Nephron progenitor cell (in vitro differentiated cells): ENCODE data around the gene CHST12.

ENCODE experiments used
- DNase-seq: peaks from one replicate; pipeline ENCODE4 v3.0.0; 2021
- H3K27ac Mint-ChIP-seq: 2 replicates; pipeline ENCODE4 v1.8.0; 2021; ENCODE audit warnings: mild to moderate bottlenecking, moderate library complexity, mixed read lengths
- H3K27me3 Mint-ChIP-seq: 2 replicates; pipeline ENCODE4 v1.8.0; 2021; ENCODE audit warnings: mild to moderate bottlenecking, low read depth, mixed read lengths; ENCODE audit not compliant: poor library complexity
- H3K36me3 Mint-ChIP-seq: 2 replicates; pipeline ENCODE4 v1.8.0; 2021; ENCODE audit warnings: low read depth, mixed read lengths
- H3K4me1 Mint-ChIP-seq: 2 replicates; pipeline ENCODE4 v1.8.0; 2021; ENCODE audit warnings: mixed read lengths
- H3K4me3 Mint-ChIP-seq: 2 replicates; pipeline ENCODE4 v1.8.0; 2021; ENCODE audit warnings: mild to moderate bottlenecking, moderate library complexity, mixed read lengths
- H3K9me3 Mint-ChIP-seq: 2 replicates; pipeline ENCODE4 v1.8.0; 2021; ENCODE audit warnings: mild to moderate bottlenecking, moderate library complexity, mixed read lengths
- TF ChIP-seq, protein P1 (sequence below): fragments of 200-600 bp; sonication (generic); IDR thresholded peaks from 2 replicates; pipeline ENCODE4 v1.5.0; 2021; ENCODE audit warnings: antibody characterized with exemption

The CHST12 gene

DNA sequence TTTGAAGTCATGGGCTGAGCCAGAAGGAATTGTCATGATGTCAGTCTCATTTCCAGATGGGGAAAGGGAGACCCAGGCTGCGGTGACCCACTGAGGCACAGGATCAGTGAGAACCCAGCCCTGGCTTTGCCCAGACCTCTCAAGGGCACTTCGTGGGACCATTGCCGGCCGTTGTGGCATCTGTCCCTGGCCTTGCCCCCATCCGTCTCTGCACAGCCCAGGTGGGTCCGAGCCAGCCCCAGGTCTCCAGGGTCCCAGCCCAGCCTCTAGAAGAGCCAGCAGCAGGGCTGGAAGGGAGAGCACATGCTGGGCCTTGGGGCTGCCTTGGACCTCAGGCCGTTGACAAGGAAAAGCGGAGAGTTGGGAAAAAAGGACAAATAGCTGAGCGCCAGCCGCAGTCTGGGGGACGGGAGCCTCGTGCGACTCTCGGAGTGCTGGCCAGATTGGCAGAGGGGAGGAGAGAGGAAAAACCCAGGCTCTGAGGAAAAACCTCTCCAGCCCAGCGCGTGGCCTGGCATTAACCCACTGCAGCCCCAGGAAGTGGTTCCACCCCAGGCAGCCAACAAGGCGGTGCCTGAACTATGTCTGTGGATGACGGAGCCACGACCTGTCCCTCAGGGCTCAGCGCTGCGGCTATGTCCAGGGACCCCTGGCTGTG is 42.6 kb downstream of the CHST12 start:
- no peak overlapping the region for H3K4me3 Mint-ChIP-seq
- peaks cover 8% of the 10 kb centered on the region for H3K27me3 Mint-ChIP-seq
- H3K36me3 Mint-ChIP-seq, result peaks cover 11% of the 10 kb centered on the region
- TF ChIP-seq, protein P1, sequence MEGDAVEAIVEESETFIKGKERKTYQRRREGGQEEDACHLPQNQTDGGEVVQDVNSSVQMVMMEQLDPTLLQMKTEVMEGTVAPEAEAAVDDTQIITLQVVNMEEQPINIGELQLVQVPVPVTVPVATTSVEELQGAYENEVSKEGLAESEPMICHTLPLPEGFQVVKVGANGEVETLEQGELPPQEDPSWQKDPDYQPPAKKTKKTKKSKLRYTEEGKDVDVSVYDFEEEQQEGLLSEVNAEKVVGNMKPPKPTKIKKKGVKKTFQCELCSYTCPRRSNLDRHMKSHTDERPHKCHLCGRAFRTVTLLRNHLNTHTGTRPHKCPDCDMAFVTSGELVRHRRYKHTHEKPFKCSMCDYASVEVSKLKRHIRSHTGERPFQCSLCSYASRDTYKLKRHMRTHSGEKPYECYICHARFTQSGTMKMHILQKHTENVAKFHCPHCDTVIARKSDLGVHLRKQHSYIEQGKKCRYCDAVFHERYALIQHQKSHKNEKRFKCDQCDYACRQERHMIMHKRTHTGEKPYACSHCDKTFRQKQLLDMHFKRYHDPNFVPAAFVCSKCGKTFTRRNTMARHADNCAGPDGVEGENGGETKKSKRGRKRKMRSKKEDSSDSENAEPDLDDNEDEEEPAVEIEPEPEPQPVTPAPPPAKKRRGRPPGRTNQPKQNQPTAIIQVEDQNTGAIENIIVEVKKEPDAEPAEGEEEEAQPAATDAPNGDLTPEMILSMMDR, result no peak
- no peaks in the 10 kb centered on the region for H3K9me3 Mint-ChIP-seq
- peaks cover 52% of the 10 kb centered on the region for H3K4me1 Mint-ChIP-seq
- H3K27ac Mint-ChIP-seq, result no peak overlapping the region
- DNase-seq, result no peak

DNA sequence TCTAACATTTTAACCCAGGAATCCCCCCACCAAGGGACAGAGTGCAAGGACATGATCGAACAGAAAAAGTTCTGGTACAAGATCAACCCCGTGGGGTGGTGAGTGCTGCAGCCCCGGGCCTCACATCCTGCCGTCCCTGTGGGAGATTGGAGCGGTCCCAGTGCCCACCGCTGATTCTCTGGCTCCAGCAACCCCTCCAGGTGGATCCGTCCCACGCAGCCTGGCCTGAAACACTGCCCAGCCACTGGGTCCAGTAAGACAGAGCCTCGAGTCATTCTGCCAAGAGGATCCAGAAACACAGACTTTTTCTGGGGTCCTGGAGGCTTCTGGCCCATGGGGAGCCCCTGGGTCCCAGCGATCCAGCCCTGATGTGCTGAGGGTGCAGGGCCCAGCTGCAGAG is 43.3 kb downstream of the CHST12 start:
- Mint-ChIP-seq H3K9me3 (no peaks in the 10 kb centered on the region), H3K4me1 (peaks cover 45% of the 10 kb centered on the region), H3K36me3 (peaks cover 10% of the 10 kb centered on the region), H3K4me3 (no peak overlapping the region), H3K27me3 (peaks cover 7% of the 10 kb centered on the region), H3K27ac (no peak overlapping the region)
- TF ChIP-seq, protein P1, result no peak
- DNase-seq, result no peak

DNA sequence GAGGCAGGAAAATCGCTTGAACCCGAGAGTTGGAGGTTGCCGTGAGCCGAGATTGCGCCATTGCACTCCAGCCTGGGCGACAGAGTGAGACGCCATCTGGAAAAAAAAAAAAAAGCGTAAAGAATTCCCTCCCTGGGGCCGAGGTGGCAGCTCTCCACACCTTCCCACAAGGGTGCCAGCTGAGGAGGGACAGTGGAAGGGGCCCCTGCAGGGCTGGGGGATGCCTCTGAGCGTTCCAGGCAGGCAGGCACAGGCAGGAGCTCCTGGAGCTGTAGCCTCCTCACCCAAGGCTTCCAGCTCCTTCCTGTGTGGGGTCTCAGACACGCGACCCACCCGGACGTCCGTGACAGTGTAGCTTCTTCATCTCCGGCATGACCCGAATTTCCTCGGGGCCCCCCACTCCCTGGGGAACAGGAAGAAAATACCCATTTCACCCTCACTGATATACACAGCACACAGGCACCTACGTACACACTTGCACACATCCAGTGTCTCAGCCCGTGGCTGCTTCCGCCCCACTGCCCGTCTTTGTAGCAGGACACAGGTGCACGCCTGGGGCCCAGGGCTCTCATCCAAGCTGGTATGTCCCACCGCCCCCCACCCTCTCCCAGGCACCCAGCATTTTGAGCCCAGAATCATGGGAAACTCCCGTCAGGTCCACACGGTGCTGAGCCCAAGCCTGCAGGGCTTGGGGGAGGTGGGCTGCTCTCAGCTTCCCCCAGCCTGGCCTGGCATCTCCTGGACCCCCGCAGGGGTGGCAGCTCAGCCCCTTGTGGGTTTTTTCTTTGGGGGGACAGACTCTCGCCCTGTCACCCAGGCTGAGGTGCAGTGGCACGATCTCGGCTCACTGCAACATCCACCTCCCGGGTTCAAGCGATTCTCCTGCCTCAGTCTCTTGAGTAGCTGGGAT is 47.0 kb downstream of the CHST12 start:
- Mint-ChIP-seq H3K36me3 (peaks cover 4% of the 10 kb centered on the region), H3K4me1 (peaks cover 35% of the 10 kb centered on the region), H3K4me3 (no peak overlapping the region), H3K9me3 (peaks cover 9% of the 10 kb centered on the region), H3K27ac (no peak overlapping the region), H3K27me3 (peaks cover 7% of the 10 kb centered on the region)
- DNase-seq, result no peak
- TF ChIP-seq, protein P1, result no peak

DNA sequence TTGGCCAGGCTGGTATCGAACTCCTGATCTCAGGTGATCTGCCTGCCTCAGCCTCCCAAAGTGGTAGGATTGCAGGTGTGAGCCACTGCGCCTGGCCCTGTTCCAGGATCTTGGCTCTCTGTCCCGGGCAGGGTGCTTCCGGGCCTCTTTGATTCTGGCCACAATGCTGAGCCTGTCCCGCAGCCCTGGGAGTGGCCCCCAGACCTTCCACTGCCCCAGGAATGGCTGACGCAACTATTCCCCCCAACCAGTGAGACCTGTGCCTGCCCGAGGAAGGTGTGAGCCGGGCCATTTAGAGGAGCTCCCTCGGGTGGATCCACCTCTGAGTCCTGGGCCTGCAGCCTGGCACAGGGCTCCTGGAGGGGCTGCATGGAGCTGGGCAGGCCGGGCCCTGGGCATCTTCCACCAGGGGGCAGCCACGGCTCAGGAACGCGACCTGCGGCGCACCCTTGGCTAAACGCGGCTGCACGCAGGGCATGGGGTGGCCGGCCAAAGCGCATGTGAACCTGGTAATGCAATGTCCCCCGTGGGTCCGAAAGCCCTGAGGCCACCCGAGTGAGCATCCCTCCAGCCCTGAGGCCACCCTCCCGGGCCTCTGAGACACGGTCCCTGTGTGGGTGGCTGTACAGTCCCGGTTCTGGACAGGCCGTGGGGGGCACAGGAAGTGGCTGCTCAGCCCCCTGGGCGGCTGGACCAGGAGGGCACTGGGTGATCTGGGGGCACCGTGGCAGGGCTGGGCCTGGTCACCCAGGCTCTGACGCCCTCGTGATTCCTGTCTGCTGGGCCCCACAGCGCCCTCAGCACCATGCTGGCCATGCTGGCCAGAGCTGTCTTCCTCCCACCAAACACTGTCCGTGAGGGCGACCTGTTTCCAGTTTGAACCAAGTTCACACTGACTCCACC is 48.0 kb downstream of the CHST12 start:
- TF ChIP-seq, protein P1, result peak; percentile 87
- Mint-ChIP-seq H3K4me1 (peaks cover 26% of the 10 kb centered on the region), H3K4me3 (no peak overlapping the region), H3K9me3 (peaks cover 17% of the 10 kb centered on the region), H3K27me3 (peaks cover 7% of the 10 kb centered on the region), H3K36me3 (peaks cover 4% of the 10 kb centered on the region), H3K27ac (no peak overlapping the region)
- peak; percentile 93 for DNase-seq

DNA sequence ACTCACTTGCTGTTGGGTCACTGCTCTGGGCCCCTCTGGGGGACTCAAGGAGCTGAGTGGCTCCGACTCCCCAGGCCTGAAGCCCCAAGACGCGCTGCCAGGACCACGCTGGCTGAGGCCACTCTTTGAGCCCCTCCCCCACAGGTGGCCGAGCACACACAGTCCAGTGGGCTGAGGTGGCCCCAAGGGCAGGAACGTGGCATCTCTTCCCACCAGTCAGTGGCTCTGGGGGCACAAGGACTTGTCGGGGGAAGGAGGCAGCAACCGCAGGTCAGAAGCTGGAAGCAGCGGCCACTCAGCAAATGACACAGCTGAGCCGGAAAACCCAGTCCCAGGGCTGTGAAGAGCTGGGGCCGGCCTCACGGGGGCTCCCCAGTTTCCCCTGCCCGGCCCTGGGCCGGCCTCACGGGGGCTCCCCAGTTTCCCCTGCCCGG is 48.7 kb downstream of the CHST12 start:
- peaks cover 17% of the 10 kb centered on the region for H3K9me3 Mint-ChIP-seq
- H3K27me3 Mint-ChIP-seq, result peaks cover 7% of the 10 kb centered on the region
- no peak overlapping the region for H3K27ac Mint-ChIP-seq
- peaks cover 4% of the 10 kb centered on the region for H3K36me3 Mint-ChIP-seq
- DNase-seq, result no peak
- peaks cover 20% of the 10 kb centered on the region for H3K4me1 Mint-ChIP-seq
- TF ChIP-seq, protein P1, result no peak
- H3K4me3 Mint-ChIP-seq, result no peak overlapping the region
